ENCODE results near the gene WDR70. TPM values are rescaled to one million over a fixed set of nuclear protein-coding genes. Genes with fewer than 3 reads are reported as not detected.

The WDR70 gene
- total RNA-seq, 4 donors from 2014 or later: 25.3 to 122 (median 48.8) TPM

GRCh38 chr5:37801521-37801920 is 422.4 kb downstream of the WDR70 start:
- Histone ChIP-seq H3K4me1 (no peaks in the 10 kb centered on the region), H3K27ac (no peak overlapping the region), H3K27me3 (no peaks in the 10 kb centered on the region), H3K36me3 (no peaks in the 10 kb centered on the region), H3K4me3 (no peak overlapping the region), H3K9me3 (no peaks in the 10 kb centered on the region)
- DNase-seq: no peak
- TF ChIP-seq CTCF (IDR thresholded peaks at IDR 0.05): no peak
- no peak for TF ChIP-seq POLR2A (IDR thresholded peaks at IDR 0.05)
- intact Hi-C loops (cut with DNase I; ENCODE audit: low total_unique reads): no loop called here

Small RNA genes lying within 50 kb of the gene (small RNA-seq; reads per million reads assigned to genes)
- gene RNU6-1190P: not detected
- gene RNU6-484P: not detected

Other genes starting within 250 kb of the WDR70 start
- gene CPLANE1, start 129.9 kb upstream of the WDR70 start, total RNA-seq: 10 to 100 TPM; 22.4 to 68.2 (median 35.9) TPM
- 10 to 100 TPM; 12.3 to 54.6 (median 37.8) TPM for gene NUP155, start 8.2 kb upstream of the WDR70 start, total RNA-seq

Measured in uterus (tissue), 4 donors.